Neuronal stem cell (in vitro differentiated cells): ENCODE results near the gene RAB11FIP5.

ENCODE experiments used
- DNase-seq: peaks from one replicate; pipeline ENCODE4 v3.0.0-alpha.2; 2013; ENCODE audit warnings: low spot score
- H2AFZ ChIP-seq: one replicate; pipeline ENCODE4 v1.6.1; 2013; ENCODE audit warnings: mild to moderate bottlenecking, low read length, inconsistent platforms
- H2AK5ac ChIP-seq: 2 replicates; pipeline ENCODE4 v1.6.1; 2013; ENCODE audit warnings: low read depth, mild to moderate bottlenecking, inconsistent platforms, low read length, moderate library complexity, mixed read lengths
- H2BK120ac ChIP-seq: 2 replicates; pipeline ENCODE4 v1.6.1; 2013; ENCODE audit warnings: low read depth, mild to moderate bottlenecking, inconsistent platforms, low read length, moderate library complexity, mixed read lengths
- H2BK12ac ChIP-seq: one replicate; pipeline ENCODE4 v1.6.1; 2013; ENCODE audit warnings: low read length, inconsistent platforms
- H2BK15ac ChIP-seq: 2 replicates; pipeline ENCODE4 v1.6.1; 2013; ENCODE audit warnings: mild to moderate bottlenecking, low read length, inconsistent platforms, mixed read lengths
- H2BK5ac ChIP-seq: one replicate; pipeline ENCODE4 v1.6.1; 2013; ENCODE audit warnings: inconsistent platforms, mild to moderate bottlenecking, low read length, moderate library complexity
- H3K14ac ChIP-seq: one replicate; pipeline ENCODE4 v1.6.1; 2013; ENCODE audit warnings: low read length, inconsistent platforms
- H3K18ac ChIP-seq: 2 replicates; pipeline ENCODE4 v1.6.1; 2013; ENCODE audit warnings: low read length, inconsistent platforms
- H3K23ac ChIP-seq: 2 replicates; pipeline ENCODE4 v1.6.1; 2013; ENCODE audit warnings: low read depth, mild to moderate bottlenecking, mixed read lengths, low read length, inconsistent platforms; ENCODE audit not compliant: poor library complexity
- H3K27ac ChIP-seq: replicated peaks from 3 replicates; pipeline ENCODE4 v1.5.1; 2013; ENCODE audit warnings: low read length, inconsistent platforms
- H3K27me3 ChIP-seq, 3 experiments: 2 replicates each; pipeline ENCODE4 v1.6.1; 2013; ENCODE audit warnings: low read length in 3 of 3, mild to moderate bottlenecking in 2 of 3, inconsistent platforms in 1 of 3, low read depth in 1 of 3, mixed read lengths in 1 of 3, moderate library complexity in 1 of 3; ENCODE audit not compliant: control insufficient read depth in 3 of 3, insufficient read depth in 3 of 3
- H3K36me3 ChIP-seq, 2 donors: replicated peaks in 1 of 2; 2 replicates each; pipeline ENCODE4 v1.6.1; 2013; ENCODE audit warnings: low read length in 2 of 2; ENCODE audit not compliant: control insufficient read depth in 2 of 2, insufficient read depth in 2 of 2
- H3K4ac ChIP-seq: 2 replicates; pipeline ENCODE4 v1.6.1; 2013; ENCODE audit warnings: inconsistent platforms, mild to moderate bottlenecking, low read length, moderate library complexity
- H3K4me1 ChIP-seq, 2 donors: 1 replicate in 1 of 2; 2 replicates in 1 of 2; pipeline ENCODE4 v1.6.1; 2013; ENCODE audit warnings: low read length in 2 of 2, low read depth in 1 of 2; ENCODE audit not compliant: control insufficient read depth in 2 of 2, insufficient read depth in 1 of 2
- H3K4me2 ChIP-seq: one replicate; pipeline ENCODE4 v1.6.1; 2013; ENCODE audit warnings: mild to moderate bottlenecking, low read length, inconsistent platforms; ENCODE audit not compliant: insufficient read depth, poor library complexity, severe bottlenecking
- H3K4me3 ChIP-seq, 2 donors: 2 replicates each; pipeline ENCODE4 v1.5.1; 2013; ENCODE audit warnings: low read length in 2 of 2, mild to moderate bottlenecking in 2 of 2, inconsistent platforms in 1 of 2, moderate library complexity in 1 of 2
- H3K79me1 ChIP-seq: one replicate; pipeline ENCODE4 v1.6.1; 2013; ENCODE audit warnings: low read depth, mild to moderate bottlenecking, inconsistent platforms, low read length, moderate library complexity
- H3K9ac ChIP-seq: one replicate; pipeline ENCODE4 v1.6.1; 2013; ENCODE audit warnings: mild to moderate bottlenecking, low read depth, low read length, inconsistent platforms; ENCODE audit not compliant: poor library complexity
- H3K9me3 ChIP-seq, 2 donors: replicated peaks in 1 of 2; 2 replicates each; pipeline versions ENCODE3 to v1.6.1; 2013; ENCODE audit warnings: low read length in 2 of 2, mild to moderate bottlenecking in 2 of 2, inconsistent platforms in 1 of 2, low read depth in 1 of 2, mixed read lengths in 1 of 2, moderate library complexity in 1 of 2; ENCODE audit not compliant: control insufficient read depth in 2 of 2, insufficient read depth in 1 of 2
- H4K8ac ChIP-seq: one replicate; pipeline ENCODE4 v1.6.1; 2013; ENCODE audit warnings: low read depth, mild to moderate bottlenecking, inconsistent platforms, low read length, moderate library complexity
- H4K91ac ChIP-seq: one replicate; pipeline ENCODE4 v1.6.1; 2013; ENCODE audit warnings: low read length, low read depth, mild to moderate bottlenecking, inconsistent platforms; ENCODE audit not compliant: poor library complexity
- WGBS, 2 donors: extraction: QIAGEN DNeasy Blood & Tissue Kit; methylation state at CpG; one replicate each; pipeline ENCODE4 v1.1.7; 2013; ENCODE audit warnings: missing lambda C conversion rate in 2 of 2, mixed read lengths in 1 of 2; ENCODE audit not compliant: insufficient read length in 2 of 2, insufficient replicate concordance in 1 of 2; ENCODE audit errors: extremely low coverage in 2 of 2; 5-methylcytosine and 5-hydroxymethylcytosine counted together

RAB11FIP5 gene

DNA sequence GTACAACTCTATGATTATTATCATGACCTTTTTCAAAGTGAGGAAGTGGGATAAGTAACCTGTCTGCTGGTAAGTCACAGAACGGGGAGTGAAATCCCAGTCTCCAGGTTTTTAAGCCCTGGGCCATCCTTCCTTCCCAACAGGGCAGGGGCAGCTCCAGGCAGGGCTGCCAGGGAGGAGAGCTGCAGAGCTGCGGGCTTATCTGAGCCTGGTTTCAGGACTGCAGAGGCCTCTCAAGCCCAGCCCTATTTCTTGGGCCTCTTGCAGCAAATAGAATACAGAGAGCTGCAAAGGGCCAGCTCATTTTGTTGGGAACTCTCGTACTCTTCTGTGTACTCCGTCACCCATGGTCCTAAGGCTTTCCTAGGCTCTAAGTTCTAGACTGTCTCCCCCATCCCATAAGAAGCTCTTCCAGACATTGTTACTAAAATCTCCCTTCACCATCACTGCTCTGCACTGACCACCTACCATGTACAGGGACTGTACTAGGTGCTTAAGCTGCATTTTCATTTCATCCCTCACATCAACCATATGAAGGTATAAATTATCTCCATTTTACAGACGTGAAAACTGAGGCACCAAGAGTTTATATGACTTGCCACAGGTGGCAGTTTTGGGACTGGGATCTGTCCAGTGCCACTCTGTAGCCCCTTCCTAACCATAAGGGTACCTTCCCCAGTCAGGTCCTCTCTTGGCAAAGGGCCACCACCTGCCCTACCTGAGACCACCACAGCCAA is 3.1 kb downstream of the RAB11FIP5 start:
- no CpG with 5 or more reads among the region's 5 CpGs for WGBS, 2 donors
- no peak for DNase-seq

DNA sequence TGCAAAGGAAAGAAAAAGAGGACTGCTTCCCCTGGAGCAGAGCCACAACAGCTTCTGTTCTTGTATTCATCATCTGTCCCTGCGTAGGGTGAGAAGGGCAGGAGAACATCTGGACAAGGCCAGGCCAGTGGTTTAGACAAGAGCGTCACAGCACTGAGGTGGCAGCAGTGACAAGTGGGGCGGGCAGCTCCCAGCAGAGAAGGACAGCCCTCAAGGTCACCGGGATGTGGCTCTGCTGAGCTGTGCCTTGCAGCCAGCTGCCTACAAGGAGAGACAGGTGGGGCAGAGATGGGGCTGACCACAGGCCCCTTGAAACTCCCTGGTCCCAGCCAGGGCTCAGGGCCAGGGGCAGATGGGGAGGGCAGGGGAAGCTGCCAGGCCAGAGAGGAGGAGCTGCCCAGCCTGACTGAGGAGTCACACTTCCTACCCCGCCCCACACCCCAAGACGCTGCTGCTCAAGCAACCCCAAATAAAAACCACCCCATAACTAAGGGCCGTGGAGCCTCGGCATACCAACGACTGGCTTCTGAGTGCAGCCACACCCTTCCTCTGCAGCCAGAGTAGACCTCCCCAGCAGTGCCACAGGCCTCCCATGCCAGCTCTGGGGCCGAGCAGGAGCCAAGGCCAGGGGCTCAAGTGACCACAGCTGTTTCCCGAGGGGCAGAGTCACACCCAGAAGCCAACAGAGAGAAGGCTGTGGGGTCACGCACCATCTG is 5.4 kb downstream of the RAB11FIP5 start:
- WGBS, 2 donors = no CpG with 5 or more reads among the region's 12 CpGs
- no peak overlapping the region for H3K4me2 ChIP-seq
- no peak overlapping the region for H3K4me3 ChIP-seq
- H3K14ac ChIP-seq = no peak overlapping the region
- no peak overlapping the region for H2AFZ ChIP-seq
- no peak overlapping the region for H2BK5ac ChIP-seq
- no peak for DNase-seq
- H3K9me3 ChIP-seq = no peaks in the 10 kb centered on the region
- peaks cover 0 to 52% (median 19%) of the 10 kb centered on the region in 3 experiments for H3K27me3 ChIP-seq
- H3K4ac ChIP-seq = no peak overlapping the region
- no peak overlapping the region for H2BK15ac ChIP-seq
- H4K8ac ChIP-seq = no peak overlapping the region
- H2BK12ac ChIP-seq = no peak overlapping the region
- H3K79me1 ChIP-seq = peaks cover 4% of the 10 kb centered on the region
- no peaks in the 10 kb centered on the region for H3K36me3 ChIP-seq
- H2AK5ac ChIP-seq = no peak overlapping the region
- no peak overlapping the region for H3K23ac ChIP-seq
- H3K4me1 ChIP-seq = peaks cover 8 to 12% of the 10 kb centered on the region in 2 donors
- no peak overlapping the region for H3K9ac ChIP-seq
- no peak overlapping the region for H3K18ac ChIP-seq
- no peak overlapping the region for H2BK120ac ChIP-seq
- no peak overlapping the region for H3K27ac ChIP-seq
- no peak overlapping the region for H4K91ac ChIP-seq

More for the DNA sequence above, 3.1 kb downstream of the RAB11FIP5 start:
- H3K36me3 ChIP-seq = no peaks in the 10 kb centered on the region
- H2AFZ ChIP-seq = no peak overlapping the region
- peaks cover 4% of the 10 kb centered on the region for H3K79me1 ChIP-seq
- H3K18ac ChIP-seq = no peak overlapping the region
- H2BK5ac ChIP-seq = no peak overlapping the region
- peaks cover 0 to 10% of the 10 kb centered on the region in 2 donors for H3K9me3 ChIP-seq
- H3K4me1 ChIP-seq = peaks cover 12 to 13% of the 10 kb centered on the region in 2 donors
- no peak overlapping the region for H4K8ac ChIP-seq
- H3K23ac ChIP-seq = peak overlapping the region; percentile 56
- H3K9ac ChIP-seq = no peak overlapping the region
- no peak overlapping the region for H3K27ac ChIP-seq
- no peak overlapping the region for H2BK15ac ChIP-seq
- no peak overlapping the region for H3K4ac ChIP-seq
- H2AK5ac ChIP-seq = no peak overlapping the region
- no peak overlapping the region for H2BK120ac ChIP-seq
- no peak overlapping the region for H2BK12ac ChIP-seq
- H3K14ac ChIP-seq = no peak overlapping the region
- peaks cover 0 to 71% (median 20%) of the 10 kb centered on the region in 3 experiments for H3K27me3 ChIP-seq
- H3K4me3 ChIP-seq = peak overlapping the region in 1 of 2 donors; percentile 13
- no peak overlapping the region for H3K4me2 ChIP-seq
- no peak overlapping the region for H4K91ac ChIP-seq

DNA sequence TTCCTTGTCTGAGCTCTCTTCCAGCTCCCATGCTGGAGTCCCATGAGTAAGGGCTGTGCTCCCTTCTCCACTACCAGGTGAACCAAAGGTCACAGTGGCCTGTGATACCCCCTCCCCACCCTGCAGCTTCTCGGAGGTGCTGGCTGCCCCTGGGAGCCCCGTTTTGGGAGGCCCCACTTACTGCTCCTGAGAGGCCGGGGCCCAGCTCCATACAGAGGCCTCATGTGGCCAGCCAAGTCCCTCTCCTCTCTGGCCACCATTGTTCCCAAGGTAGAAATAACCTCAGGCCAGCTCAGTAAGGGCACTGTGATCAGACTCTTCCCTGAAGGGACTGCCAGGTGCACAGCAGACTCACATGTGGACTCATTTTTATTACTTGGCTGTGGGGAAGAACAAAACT is 6.0 kb downstream of the RAB11FIP5 start:
- Histone ChIP-seq H3K4me1 (peaks cover 7 to 14% of the 10 kb centered on the region in 2 donors), H3K23ac (no peak overlapping the region), H2BK12ac (no peak overlapping the region), H3K18ac (no peak overlapping the region), H4K8ac (no peak overlapping the region), H3K9me3 (no peaks in the 10 kb centered on the region), H4K91ac (no peak overlapping the region), H3K36me3 (no peaks in the 10 kb centered on the region), H3K4me3 (no peak overlapping the region), H3K14ac (no peak overlapping the region), H3K27ac (no peak overlapping the region), H2BK5ac (no peak overlapping the region), H2AK5ac (no peak overlapping the region), H2AFZ (no peak overlapping the region), H3K9ac (no peak overlapping the region), H3K27me3 (peaks cover 0 to 46% (median 13%) of the 10 kb centered on the region in 3 experiments), H3K4me2 (no peak overlapping the region), H2BK15ac (no peak overlapping the region), H3K4ac (no peak overlapping the region), H2BK120ac (no peak overlapping the region), H3K79me1 (peaks cover 4% of the 10 kb centered on the region)
- DNase-seq = no peak
- no CpG with 5 or more reads among the region's 3 CpGs for WGBS, 2 donors

DNA sequence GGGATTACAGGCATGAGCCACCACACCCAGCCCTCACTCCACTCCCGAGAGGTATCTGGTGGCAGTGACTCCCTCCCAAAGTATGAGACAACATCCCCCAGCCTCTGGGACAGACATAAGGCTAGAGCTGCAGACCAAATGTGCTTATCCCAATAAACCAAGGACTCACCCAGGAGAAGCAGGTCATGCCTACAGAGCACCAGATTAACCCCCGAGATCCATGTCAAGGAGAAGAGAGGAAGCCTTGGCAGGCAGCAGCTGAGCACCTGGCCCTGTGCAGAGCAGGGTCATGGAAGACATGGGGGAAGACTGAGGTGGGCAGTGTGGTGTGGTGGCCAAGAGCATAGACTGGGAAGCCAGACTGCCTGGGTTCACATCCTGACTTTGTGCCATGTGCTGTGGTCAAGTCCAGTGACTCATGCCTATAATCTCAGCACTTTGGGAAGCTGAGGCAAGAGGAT is 7.2 kb downstream of the RAB11FIP5 start:
- Histone ChIP-seq H4K8ac (no peak overlapping the region), H3K9ac (peak overlapping the region; percentile 50), H3K4ac (no peak overlapping the region), H3K4me2 (no peak overlapping the region), H2BK5ac (no peak overlapping the region), H3K79me1 (peaks cover 4% of the 10 kb centered on the region), H3K14ac (no peak overlapping the region), H2BK15ac (no peak overlapping the region), H2BK120ac (no peak overlapping the region), H3K23ac (no peak overlapping the region), H2BK12ac (no peak overlapping the region), H2AK5ac (no peak overlapping the region), H3K27me3 (peaks cover 0 to 34% (median 3%) of the 10 kb centered on the region in 3 experiments), H3K4me1 (peaks cover 0 to 7% of the 10 kb centered on the region in 2 donors), H4K91ac (no peak overlapping the region), H3K9me3 (no peaks in the 10 kb centered on the region), H3K4me3 (no peak overlapping the region), H2AFZ (no peak overlapping the region), H3K27ac (no peak overlapping the region), H3K36me3 (no peaks in the 10 kb centered on the region), H3K18ac (no peak overlapping the region)
- no CpG with 5 or more reads among the region's 2 CpGs for WGBS, 2 donors
- no peak for DNase-seq
